HEK293 (cell line): ENCODE results near the gene RASGRF2.

Source experiments
- CTCF ChIP-seq: fragments of 450-650 bp; formaldehyde crosslinking; IDR thresholded peaks from 2 replicates; pipeline ENCODE4 v1.5.1; 2016; ENCODE audit warnings: missing biosample characterization, missing genetic modification characterization
- PRDM4 ChIP-seq: fragments of 450-650 bp; formaldehyde crosslinking; IDR thresholded peaks from 2 replicates; pipeline ENCODE4 v1.5.1; 2017; ENCODE audit warnings: missing biosample characterization, missing genetic modification characterization
- YY1 ChIP-seq: fragments of 450-650 bp; formaldehyde crosslinking; IDR thresholded peaks from 2 replicates; pipeline ENCODE4 v1.5.1; 2018; ENCODE audit warnings: missing biosample characterization, missing genetic modification characterization
- ZBTB10 ChIP-seq: fragments of 450-650 bp; formaldehyde crosslinking; IDR thresholded peaks from 2 replicates; pipeline ENCODE4 v1.5.1; 2016; ENCODE audit warnings: missing biosample characterization, missing genetic modification characterization
- ZBTB21 ChIP-seq: fragments of 450-650 bp; formaldehyde crosslinking; IDR thresholded peaks from 2 replicates; pipeline ENCODE4 v1.5.1; 2017; ENCODE audit warnings: missing biosample characterization, missing genetic modification characterization
- ZFP3 ChIP-seq: fragments of 450-650 bp; formaldehyde crosslinking; IDR thresholded peaks from 2 replicates; pipeline ENCODE4 v1.5.1; 2016; ENCODE audit warnings: low read depth, missing biosample characterization, missing genetic modification characterization
- ZFP41 ChIP-seq: fragments of 450-650 bp; formaldehyde crosslinking; IDR thresholded peaks from 2 replicates; pipeline ENCODE4 v1.5.1; 2016; ENCODE audit warnings: missing biosample characterization, missing genetic modification characterization, borderline replicate concordance
- ZNF202 ChIP-seq: fragments of 450-650 bp; formaldehyde crosslinking; IDR thresholded peaks from 2 replicates; pipeline ENCODE4 v1.5.1; 2016; ENCODE audit warnings: missing biosample characterization, missing genetic modification characterization, borderline replicate concordance
- ZNF830 ChIP-seq: fragments of 450-650 bp; IDR thresholded peaks from 2 replicates; pipeline ENCODE4 v1.5.0; 2018; ENCODE audit warnings: missing biosample characterization, missing genetic modification characterization, low read depth, mild to moderate bottlenecking, moderate library complexity

GRCh38 chr5:81234801-81235200 is 274.6 kb downstream of the RASGRF2 start:
- no peak for TF ChIP-seq ZFP41
- TF ChIP-seq CTCF (tag by site-specific recombination) = no peak
- no peak for TF ChIP-seq ZFP3
- no peak for TF ChIP-seq ZBTB10 (tag by site-specific recombination)
- TF ChIP-seq YY1 (tag by site-specific recombination) = no peak
- TF ChIP-seq ZBTB21 (tag by site-specific recombination) = no peak
- no peak for TF ChIP-seq ZNF202 (tag by site-specific recombination)
- no peak for TF ChIP-seq PRDM4 (tag by site-specific recombination)
- no peak for TF ChIP-seq ZNF830 (tag by site-specific recombination)
